HT1080 (cell line): ENCODE data around the gene MIEF1. TPM values are rescaled to one million over a fixed set of nuclear protein-coding genes. Genes with fewer than 3 reads are reported as not detected.
"Not testable (repeated sequence)": the region's sequence is repeated elsewhere in the genome, so short reads cannot be mapped to it uniquely, and the experiment has no call there.

ENCODE experiments used
- DNase-seq: peaks from one replicate; pipeline ENCODE4 v3.0.0-alpha.2; 2015; ENCODE audit warnings: low read depth
- total RNA-seq: library from RNA; depleted of rRNA; stranded (reverse); fragments of >200 nt; shearing (Covaris generic); gene quantifications from 2 replicates; pipeline ENCODE4 v1.2.3, GENCODE V29; 2014

MIEF1 gene
- total RNA-seq, 1 experiment from 2014 or later: 51.4 TPM

GRCh38 chr22:39489094-39490068 lies 12.7 kb upstream of the MIEF1 start:
- no peak for DNase-seq

GRCh38 chr22:39490135-39490798 lies 11.8 kb upstream of the MIEF1 start:
- peak; percentile 73 for DNase-seq

- DNase-seq: no peak
These were observed 11.0 kb upstream of the MIEF1 start for GRCh38 chr22:39490966-39491680.

GRCh38 chr22:39491696-39492095 lies 10.4 kb upstream of the MIEF1 start:
- no peak for DNase-seq

DNA sequence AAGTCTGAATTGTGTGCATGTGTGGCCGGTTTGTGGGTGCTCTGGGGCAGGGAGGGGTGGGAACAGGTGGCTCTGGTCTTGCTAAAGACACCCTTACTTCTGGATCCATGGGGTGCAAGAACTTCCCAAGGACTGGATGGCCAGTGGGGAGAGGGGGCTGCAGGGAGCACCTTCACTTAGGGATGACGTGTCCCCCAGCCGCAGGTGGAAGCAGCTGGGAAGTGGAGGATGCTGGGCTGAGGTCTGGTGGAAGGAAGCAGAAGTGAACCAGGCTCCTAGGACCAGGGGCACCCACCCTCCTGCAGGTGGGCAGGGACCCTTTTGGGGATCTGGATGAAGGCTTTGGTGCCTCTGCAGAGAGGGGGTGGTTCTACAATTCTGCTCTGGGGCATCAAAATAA lies 9.9 kb upstream of the MIEF1 start:
- no peak for DNase-seq

DNA sequence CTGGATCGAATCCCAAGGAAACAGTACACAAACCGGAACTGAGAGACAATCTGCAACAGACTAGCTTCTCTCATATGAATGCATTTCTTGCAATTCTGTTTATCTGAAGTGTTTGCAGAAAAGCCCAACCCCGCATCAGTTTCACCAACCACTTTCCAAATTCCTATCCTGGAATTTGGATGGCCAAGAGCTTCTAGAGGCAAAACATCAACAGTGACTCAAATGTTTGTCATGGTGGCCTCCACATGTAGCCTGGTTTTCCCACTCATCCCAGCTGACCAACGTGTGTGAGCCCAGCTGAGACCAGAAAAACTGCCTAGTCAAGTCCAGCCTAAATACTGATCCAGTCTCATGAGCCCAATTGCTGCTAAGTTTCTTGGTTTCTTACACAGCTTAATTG lies 8.3 kb upstream of the MIEF1 start:
- peak; percentile 50 for DNase-seq

DNA sequence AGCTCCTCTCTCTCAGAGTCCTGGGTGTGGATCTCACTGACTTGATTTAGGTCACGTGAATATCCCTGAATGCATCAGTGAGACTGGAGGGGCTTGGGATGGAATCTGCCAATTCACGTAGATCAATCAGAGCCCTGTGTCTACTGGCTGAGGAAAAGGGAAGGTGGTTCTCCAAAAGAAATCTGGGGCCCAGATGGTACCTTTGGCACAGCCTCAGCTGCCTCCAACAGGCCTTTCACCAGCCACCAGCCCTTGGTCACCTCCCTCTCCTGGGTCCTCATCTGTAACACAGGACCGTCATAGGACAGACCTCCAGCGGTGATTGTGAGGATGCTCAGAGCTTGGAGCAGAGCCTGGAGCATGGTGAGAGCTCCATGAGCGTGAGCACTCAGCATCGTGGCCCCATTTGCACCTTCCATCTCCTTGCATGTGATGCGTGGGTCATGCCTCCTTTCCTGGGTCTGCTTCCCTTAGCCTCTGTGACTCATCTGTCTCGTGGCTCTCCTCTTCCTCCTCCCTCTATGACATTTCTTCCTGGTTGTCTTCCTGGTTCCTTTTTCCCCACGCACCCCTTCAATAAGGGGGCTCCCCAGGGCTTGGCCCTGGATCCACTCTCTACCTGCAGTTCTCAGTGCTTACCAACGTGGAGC lies 7.5 kb upstream of the MIEF1 start:
- peak; percentile 49 for DNase-seq

DNA sequence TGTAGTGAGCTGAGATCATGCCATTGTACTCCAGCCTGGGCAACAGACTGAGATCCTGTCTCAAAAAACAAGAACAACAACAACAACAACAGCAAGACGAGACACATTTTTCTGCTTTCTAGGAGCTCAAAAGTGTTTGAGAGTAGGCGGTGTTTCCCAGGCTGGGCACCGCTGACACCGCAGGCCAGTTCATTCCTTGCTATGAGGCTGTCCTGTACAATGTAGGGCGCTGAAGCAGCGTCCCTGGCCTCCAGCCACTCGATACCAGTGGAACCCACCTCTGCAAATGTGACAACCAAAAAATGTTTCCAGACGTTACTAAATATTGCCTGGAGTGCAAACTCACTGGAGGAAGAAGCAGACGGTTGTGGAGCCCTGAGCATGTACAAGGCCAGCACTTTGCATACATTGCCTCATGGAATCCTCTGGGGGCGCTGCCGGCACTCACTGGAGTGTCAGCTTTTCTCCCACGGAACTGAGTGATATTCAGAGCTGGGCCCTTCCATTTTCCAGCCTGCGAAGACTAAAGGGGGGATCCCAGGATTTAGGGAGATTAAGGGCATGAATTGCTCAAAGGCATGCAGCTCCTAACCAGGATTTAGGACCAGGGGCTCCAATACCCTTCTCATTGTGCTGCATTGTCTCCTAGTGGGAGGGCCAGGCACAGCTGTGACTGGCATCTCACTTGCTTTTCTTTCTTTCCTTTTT lies 5.8 kb upstream of the MIEF1 start:
- DNase-seq: peak; percentile 46

- DNase-seq: no peak
These were observed 4.7 kb upstream of the MIEF1 start for GRCh38 chr22:39497429-39497828.

DNA sequence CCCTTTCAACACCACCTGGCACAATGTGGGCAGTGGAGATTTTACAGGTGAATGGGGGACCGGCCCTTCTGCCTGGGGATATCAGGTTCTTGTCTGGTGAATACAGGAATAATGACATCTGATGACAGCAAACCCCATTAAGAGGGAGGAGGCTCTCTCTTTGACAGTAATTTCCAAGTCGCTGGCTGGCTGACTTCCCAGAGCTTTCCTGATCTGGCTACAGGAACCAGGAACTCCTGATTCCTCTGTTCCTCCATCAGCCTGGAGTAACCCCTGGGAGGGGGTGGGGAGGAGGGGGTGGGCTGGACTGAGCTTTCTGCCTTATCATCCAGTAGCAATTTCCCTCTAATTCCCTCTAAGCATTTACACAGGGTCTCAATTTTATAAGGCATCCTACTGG lies 3.7 kb upstream of the MIEF1 start:
- DNase-seq: no peak

DNA sequence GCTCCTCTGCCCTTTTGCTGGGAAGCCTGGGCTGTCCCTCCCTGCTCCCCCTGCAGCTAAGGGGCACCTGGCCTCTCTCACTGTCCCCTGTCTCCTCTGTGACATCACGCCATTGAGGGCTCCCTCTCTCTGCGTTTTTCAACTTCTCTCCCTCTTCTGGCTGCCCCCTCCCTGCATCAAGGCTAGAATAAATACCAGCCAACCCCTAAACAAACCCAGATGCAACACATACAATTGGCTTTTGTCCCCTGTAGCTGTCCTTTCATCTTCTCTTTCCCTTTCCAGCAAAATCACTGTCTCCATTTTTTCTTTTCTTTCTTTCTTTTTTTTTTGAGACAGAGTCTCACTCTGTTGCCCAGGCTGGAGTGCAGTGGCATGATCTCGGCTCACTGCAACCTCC lies 3.3 kb upstream of the MIEF1 start:
- no peak for DNase-seq

DNA sequence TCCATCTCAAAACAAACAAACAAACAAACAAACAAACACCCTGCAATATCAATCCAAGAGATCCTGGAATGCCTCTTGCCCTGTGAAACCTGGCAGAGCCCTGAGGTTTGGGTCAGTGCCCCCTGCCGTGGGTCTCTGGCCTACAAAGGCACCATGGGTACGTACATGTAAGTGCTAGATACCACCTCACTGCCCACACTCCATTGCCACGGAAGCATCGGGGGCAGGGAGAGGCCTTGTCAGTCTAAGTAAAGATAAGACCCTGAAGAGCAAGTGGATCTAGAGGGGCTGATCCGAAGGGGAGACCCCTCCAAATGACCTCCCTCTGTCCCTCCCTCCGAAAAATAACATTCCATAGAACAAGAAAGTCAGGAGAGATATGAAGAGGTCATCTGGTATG lies 2.0 kb upstream of the MIEF1 start:
- no peak for DNase-seq

- DNase-seq: no peak
These were observed 414 bp upstream of the MIEF1 start for GRCh38 chr22:39501644-39502108.

DNA sequence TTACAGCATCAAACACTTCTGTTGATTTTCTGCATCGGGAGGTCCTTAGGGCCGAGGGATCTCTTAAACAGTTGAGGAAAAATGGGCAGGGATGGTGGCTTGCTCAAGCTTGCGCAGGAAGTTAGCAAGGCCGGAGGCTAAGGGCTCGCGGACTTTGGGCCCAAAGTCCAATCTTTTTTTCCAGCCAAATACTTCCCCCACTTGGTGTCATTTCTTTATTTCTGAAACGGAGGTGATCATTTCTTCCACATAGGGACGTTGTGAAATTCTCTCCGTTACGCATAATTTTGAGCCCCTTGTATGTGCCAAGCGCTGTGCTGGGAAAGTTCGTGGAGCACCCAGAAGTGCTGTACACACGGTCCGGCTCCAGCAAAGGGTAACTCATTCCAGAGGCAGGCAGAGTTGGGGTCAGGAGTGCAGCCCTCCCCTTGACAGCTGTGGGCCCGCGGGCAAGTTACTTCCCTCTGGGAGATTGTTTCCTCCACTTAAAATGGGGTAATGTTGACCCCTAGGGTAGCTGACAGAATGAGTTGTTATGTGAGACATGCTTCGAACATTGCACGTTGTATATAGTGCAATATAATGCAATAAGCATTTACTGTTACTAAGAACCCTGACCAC lies 809 bp downstream of the MIEF1 start:
- no peak for DNase-seq

GRCh38 chr22:39503630-39504029 lies 1.5 kb downstream of the MIEF1 start:
- DNase-seq: no peak

DNA sequence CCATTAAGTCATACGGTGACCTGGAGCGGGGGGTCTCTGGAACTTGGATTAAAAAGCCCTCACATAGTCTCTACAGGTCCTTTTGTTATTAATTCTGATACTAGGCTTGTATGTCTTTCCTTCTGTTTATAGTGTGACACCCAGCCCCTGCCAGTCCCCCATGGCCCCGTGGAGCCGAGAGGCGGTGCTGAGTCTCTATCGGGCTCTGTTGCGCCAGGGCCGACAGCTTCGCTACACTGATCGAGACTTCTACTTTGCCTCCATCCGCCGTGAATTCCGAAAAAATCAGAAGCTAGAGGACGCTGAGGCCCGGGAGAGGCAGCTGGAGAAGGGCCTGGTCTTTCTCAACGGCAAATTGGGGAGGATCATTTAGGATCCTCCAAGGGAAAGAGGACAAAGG lies 2.0 kb downstream of the MIEF1 start:
- DNase-seq: no peak

- not testable (repeated sequence) for DNase-seq
These were observed 4.9 kb downstream of the MIEF1 start for GRCh38 chr22:39507021-39507420.

GRCh38 chr22:39508393-39508792 lies 6.3 kb downstream of the MIEF1 start:
- no peak for DNase-seq

DNA sequence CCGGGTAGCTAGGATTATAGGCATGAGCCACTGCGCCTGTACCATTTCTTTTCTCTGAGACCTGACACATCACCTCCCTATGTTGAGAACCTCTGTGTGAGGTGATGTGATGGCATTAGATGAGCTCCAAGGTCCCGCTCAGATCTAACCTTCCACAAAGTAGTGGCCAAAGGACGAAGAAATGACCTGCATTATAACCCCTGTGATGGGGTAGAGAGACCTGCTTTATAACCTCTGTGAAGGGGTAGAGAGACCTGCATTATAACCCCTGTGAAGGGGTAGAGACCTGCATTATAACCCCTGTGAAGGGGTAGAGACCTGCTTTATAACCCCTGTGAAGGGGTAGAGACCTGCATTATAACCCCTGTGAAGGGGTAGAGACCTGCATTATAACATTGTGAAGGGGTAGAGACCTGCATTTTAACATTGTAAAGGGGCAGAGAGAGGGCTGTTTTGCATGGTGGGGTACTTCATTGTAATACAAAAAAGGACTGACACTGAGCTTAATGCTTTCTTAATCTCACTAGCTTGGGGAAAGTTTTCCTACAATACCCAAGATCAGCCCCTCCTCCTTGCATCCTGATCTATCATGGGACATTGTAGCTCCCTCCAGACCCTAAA lies 8.5 kb downstream of the MIEF1 start:
- no peak for DNase-seq

DNA sequence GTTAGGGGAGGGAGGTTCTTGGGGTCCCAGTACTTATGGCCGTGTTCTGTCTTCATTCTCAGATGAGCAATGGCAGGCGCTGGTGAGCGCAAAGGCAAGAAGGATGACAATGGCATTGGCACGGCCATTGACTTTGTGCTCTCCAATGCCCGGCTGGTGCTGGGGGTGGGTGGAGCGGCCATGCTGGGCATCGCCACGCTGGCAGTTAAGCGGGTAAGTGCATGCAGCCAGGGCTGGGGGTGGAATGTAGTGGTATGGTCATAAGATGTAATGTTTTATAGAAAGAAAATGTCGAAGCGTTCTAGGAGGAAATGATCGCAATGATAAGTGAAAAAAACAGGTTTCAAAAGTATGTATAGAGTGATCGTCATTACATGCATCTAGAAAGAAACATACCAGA lies 9.1 kb downstream of the MIEF1 start:
- DNase-seq: no peak
